Smooth muscle cell (in vitro differentiated cells): ENCODE results near the gene TAC4. TPM values are rescaled to one million over a fixed set of nuclear protein-coding genes. Genes with fewer than 3 reads are reported as not detected.

ENCODE experiments used
- DNase-seq: peaks from one replicate; lab custom pipeline; 2025; ENCODE audit not compliant: unreplicated experiment; lab: John Stamatoyannopoulos, UW
- H2AFZ ChIP-seq: fragments of 200-600 bp; sonication (generic); 2 replicates; pipeline ENCODE4 v1.6.0; 2016; ENCODE audit warnings: antibody characterized with exemption, low read depth, mild to moderate bottlenecking
- H3F3A ChIP-seq: fragments of 200-600 bp; sonication (generic); 2 replicates; pipeline ENCODE4 v1.6.0; 2017; ENCODE audit warnings: antibody characterized with exemption, low read depth
- H3K27ac ChIP-seq: fragments of 200-600 bp; sonication (generic); 2 replicates; pipeline ENCODE4 v1.5.1; 2016; ENCODE audit warnings: low read depth, mild to moderate bottlenecking
- H3K27me3 ChIP-seq: fragments of 200-600 bp; sonication (generic); 2 replicates; pipeline ENCODE4 v1.6.1; 2016; ENCODE audit warnings: low read depth, mild to moderate bottlenecking
- H3K36me3 ChIP-seq: fragments of 200-600 bp; sonication (generic); 2 replicates; pipeline ENCODE4 v1.5.1; 2016; ENCODE audit warnings: low read depth
- H3K4me1 ChIP-seq: fragments of 200-600 bp; sonication (generic); 2 replicates; pipeline ENCODE4 v1.5.1; 2016; ENCODE audit warnings: low read depth
- H3K4me2 ChIP-seq: fragments of 200-600 bp; sonication (generic); 2 replicates; pipeline ENCODE4 v1.6.0; 2016; ENCODE audit warnings: mild to moderate bottlenecking
- H3K4me3 ChIP-seq: fragments of 200-600 bp; sonication (generic); 2 replicates; pipeline ENCODE4 v1.5.1; 2016; ENCODE audit warnings: mild to moderate bottlenecking
- H3K79me2 ChIP-seq: fragments of 200-600 bp; sonication (generic); 2 replicates; pipeline ENCODE4 v1.6.0; 2016; ENCODE audit warnings: low read depth, mild to moderate bottlenecking
- H3K9ac ChIP-seq: fragments of 200-600 bp; sonication (generic); 2 replicates; pipeline ENCODE4 v1.6.0; 2016; ENCODE audit warnings: low read depth
- H3K9me3 ChIP-seq: fragments of 200-600 bp; sonication (generic); replicated peaks from 2 replicates; pipeline ENCODE4 v1.5.1; 2016; ENCODE audit warnings: low read depth
- H4K20me1 ChIP-seq: fragments of 200-600 bp; sonication (generic); 2 replicates; pipeline ENCODE4 v1.6.0; 2016; ENCODE audit warnings: low read depth
- WGBS: methylation state at CpG from one replicate; pipeline ENCODE4 v1.1.7; 2016; ENCODE audit warnings: low lambda C conversion rate; 5-methylcytosine and 5-hydroxymethylcytosine counted together
- polyA plus RNA-seq: library from polyadenylated mRNA; unstranded; fragments of >200 nt; fragmentation: Nextera tagmentation; extraction: Ambion mirVana; gene quantifications from 2 replicates; pipeline ENCODE4 v1.2.1, GENCODE V29; 2016
- total RNA-seq: library from RNA; depleted of rRNA; stranded (reverse); fragments of >200 nt; gene quantifications from 2 replicates; pipeline ENCODE4 v1.2.3, GENCODE V29; 2014
- TF ChIP-seq, protein P1 (sequence below): fragments of 200-600 bp; sonication (generic); IDR thresholded peaks from 2 replicates; pipeline ENCODE4 v1.5.1; 2017; ENCODE audit warnings: borderline replicate concordance, mild to moderate bottlenecking, antibody characterized with exemption; ENCODE audit not compliant: insufficient read depth, poor library complexity, severe bottlenecking

The TAC4 gene
- total and polyA plus RNA-seq, 2 experiments from 2014 or later, result not detected

DNA sequence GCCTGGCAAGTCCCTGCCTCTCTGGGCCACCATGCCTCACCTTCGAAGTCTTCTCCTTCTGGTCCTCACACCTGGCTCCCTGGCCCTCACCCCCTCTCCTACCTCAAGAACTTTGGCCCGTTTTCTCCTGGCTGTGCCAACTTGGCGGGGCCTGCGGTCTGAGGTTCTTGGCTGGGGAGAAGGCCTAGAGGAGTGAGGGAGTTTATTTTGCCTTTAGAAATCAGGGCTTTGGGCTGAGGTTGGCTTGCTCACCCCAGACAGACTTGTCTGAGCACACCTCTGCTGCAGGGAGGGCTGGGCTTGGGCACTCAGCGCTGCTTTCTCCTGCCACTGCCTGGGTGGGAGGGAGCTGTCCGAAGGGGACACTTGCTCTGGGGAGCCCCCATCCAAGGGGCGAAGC is 23.3 kb upstream of the TAC4 start:
- Histone ChIP-seq H3K36me3 (no peaks in the 10 kb centered on the region), H3K9me3 (no peaks in the 10 kb centered on the region), H3K27ac (no peak overlapping the region), H3K4me1 (peaks cover 8% of the 10 kb centered on the region), H3K4me2 (no peak overlapping the region), H3K27me3 (no peaks in the 10 kb centered on the region), H3K79me2 (no peaks in the 10 kb centered on the region), H2AFZ (no peak overlapping the region), H3K4me3 (no peak overlapping the region), H3F3A (no peaks in the 10 kb centered on the region), H4K20me1 (no peaks in the 10 kb centered on the region), H3K9ac (no peak overlapping the region)
- no peak for DNase-seq
- 91% methylated on average over 7 of the region's 7 CpGs for WGBS
- TF ChIP-seq, protein P1, sequence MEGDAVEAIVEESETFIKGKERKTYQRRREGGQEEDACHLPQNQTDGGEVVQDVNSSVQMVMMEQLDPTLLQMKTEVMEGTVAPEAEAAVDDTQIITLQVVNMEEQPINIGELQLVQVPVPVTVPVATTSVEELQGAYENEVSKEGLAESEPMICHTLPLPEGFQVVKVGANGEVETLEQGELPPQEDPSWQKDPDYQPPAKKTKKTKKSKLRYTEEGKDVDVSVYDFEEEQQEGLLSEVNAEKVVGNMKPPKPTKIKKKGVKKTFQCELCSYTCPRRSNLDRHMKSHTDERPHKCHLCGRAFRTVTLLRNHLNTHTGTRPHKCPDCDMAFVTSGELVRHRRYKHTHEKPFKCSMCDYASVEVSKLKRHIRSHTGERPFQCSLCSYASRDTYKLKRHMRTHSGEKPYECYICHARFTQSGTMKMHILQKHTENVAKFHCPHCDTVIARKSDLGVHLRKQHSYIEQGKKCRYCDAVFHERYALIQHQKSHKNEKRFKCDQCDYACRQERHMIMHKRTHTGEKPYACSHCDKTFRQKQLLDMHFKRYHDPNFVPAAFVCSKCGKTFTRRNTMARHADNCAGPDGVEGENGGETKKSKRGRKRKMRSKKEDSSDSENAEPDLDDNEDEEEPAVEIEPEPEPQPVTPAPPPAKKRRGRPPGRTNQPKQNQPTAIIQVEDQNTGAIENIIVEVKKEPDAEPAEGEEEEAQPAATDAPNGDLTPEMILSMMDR, result no peak

DNA sequence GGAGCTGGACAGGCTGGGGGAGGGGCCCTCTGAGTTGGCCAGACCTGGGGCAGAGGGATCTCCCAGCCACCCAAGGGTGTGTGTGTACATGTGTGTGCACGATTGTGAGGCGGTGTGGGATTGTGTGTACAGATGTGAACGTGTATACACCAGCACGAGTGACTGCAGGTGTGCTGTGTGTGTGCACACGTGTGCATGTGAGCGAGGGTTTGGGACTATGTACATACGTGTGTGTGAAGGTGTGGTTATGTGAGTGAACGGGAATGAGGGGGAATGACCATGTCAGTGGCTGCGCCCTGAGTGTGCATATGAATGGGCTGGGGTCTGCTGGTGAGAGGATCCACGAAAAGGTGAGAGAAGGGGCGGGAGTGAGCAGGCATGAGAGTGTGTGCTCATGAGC is 22.4 kb upstream of the TAC4 start:
- H3K9ac ChIP-seq, result no peak overlapping the region
- H3K9me3 ChIP-seq, result no peaks in the 10 kb centered on the region
- no peak overlapping the region for H3K27ac ChIP-seq
- no peak for DNase-seq
- H3K4me3 ChIP-seq, result no peak overlapping the region
- H3K4me2 ChIP-seq, result no peak overlapping the region
- H3K36me3 ChIP-seq, result no peaks in the 10 kb centered on the region
- WGBS, result 97% methylated on average over 11 of the region's 11 CpGs
- peaks cover 14% of the 10 kb centered on the region for H3K4me1 ChIP-seq
- H3F3A ChIP-seq, result no peaks in the 10 kb centered on the region
- TF ChIP-seq, protein P1, result no peak
- no peaks in the 10 kb centered on the region for H3K79me2 ChIP-seq
- H3K27me3 ChIP-seq, result no peaks in the 10 kb centered on the region
- no peaks in the 10 kb centered on the region for H4K20me1 ChIP-seq
- no peak overlapping the region for H2AFZ ChIP-seq

DNA sequence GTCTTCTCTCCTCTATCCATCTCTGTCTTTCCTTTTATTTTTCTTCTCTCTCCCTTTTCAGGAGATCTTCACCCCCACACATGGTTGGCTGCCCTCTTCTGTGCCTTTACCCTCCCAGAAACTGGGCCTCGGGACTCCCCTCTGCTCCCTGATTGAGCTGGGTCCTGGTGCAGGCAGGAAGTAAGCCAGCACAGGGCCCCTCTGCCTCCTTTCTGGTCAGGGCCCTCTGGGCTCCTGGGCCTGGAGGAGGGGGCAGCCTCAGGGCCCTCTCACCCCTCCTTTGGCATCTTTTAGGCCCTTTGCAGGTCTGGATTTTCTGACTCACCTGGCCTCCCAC is 21.1 kb upstream of the TAC4 start:
- Histone ChIP-seq H3K27ac (no peak overlapping the region), H3K27me3 (no peaks in the 10 kb centered on the region), H3K9me3 (no peaks in the 10 kb centered on the region), H2AFZ (no peak overlapping the region), H3K79me2 (no peaks in the 10 kb centered on the region), H3K4me2 (no peak overlapping the region), H3K9ac (no peak overlapping the region), H3K36me3 (no peaks in the 10 kb centered on the region), H4K20me1 (no peaks in the 10 kb centered on the region), H3K4me3 (no peak overlapping the region), H3K4me1 (peaks cover 16% of the 10 kb centered on the region), H3F3A (no peaks in the 10 kb centered on the region)
- WGBS, result 83% methylated on average over 1 of the region's 1 CpG
- no peak for DNase-seq
- TF ChIP-seq, protein P1, result no peak

DNA sequence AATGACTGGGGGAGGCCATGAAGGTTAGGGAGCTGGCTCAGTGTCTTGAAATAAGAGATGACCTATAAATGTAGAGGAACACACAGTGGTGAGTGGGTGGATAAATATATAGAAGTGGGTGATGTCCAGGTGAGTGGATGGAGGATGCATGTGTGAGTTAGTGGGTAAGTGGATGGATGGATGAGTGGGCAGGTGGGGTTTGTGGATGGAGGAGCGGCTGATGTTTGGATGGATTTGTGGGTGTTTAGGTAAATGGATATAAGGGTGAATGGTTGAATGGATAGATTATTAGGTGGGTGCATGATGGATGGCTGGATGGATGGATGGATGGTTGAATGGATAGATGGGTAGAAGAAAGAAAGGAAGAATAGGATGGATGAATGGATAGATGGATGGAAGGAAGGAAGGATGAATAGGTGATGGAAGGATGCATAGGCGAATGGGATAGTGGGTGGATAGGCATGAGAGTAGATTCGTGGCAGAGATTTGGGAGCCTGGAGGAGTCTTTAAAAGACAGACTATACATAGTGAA is 19.1 kb upstream of the TAC4 start:
- Histone ChIP-seq H3K4me2 (no peak overlapping the region), H3K9me3 (no peaks in the 10 kb centered on the region), H3K79me2 (no peaks in the 10 kb centered on the region), H3K9ac (no peak overlapping the region), H3K27ac (no peak overlapping the region), H3K36me3 (no peaks in the 10 kb centered on the region), H3F3A (no peaks in the 10 kb centered on the region), H3K4me3 (no peak overlapping the region), H3K27me3 (no peaks in the 10 kb centered on the region), H3K4me1 (peaks cover 20% of the 10 kb centered on the region), H2AFZ (no peak overlapping the region), H4K20me1 (no peaks in the 10 kb centered on the region)
- DNase-seq, result no peak
- 97% methylated on average over 3 of the region's 3 CpGs for WGBS
- TF ChIP-seq, protein P1, result no peak
